HG02981 (cell line): Measurements from ENCODE around the gene TRIM28.

Source experiments
- ATAC-seq: cut with Tn5 transposase; IDR thresholded peaks from one replicate; pipeline ENCODE4 v1.9.1; 2021; ENCODE audit warnings: mild to moderate bottlenecking, moderate library complexity; ENCODE audit not compliant: unreplicated experiment

The TRIM28 gene

DNA sequence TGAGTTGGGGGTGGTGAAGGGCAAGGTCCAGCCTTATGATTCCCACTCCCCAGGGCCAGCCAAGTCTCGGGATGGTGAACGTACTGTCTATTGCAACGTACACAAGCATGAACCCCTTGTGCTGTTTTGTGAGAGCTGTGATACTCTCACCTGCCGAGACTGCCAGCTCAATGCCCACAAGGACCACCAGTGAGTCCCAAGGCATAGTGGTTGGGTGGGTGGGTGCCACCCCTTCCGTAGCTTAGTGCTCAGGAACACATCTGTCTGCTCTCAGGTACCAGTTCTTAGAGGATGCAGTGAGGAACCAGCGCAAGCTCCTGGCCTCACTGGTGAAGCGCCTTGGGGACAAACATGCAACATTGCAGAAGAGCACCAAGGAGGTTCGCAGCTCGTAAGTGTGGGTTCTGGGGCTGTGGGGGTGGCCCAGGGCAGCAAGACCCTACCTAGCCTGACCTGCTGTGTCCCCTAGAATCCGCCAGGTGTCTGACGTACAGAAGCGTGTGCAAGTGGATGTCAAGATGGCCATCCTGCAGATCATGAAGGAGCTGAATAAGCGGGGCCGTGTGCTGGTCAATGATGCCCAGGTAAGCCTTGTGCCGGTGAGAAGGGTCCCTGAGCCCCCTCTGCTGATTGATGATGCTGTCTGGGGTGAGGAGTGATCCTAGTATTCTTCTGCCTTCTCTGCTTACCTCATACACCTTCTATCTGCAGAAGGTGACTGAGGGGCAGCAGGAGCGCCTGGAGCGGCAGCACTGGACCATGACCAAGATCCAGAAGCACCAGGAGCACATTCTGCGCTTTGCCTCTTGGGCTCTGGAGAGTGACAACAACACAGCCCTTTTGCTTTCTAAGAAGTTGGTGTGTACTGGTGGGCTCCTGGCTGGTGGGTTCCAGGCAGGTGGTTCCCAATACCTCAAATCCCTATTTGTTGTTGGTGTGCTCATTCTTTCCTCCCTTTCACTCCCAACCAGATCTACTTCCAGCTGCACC is 3.8 kb downstream of the TRIM28 start:
- ATAC-seq, result no peak

DNA sequence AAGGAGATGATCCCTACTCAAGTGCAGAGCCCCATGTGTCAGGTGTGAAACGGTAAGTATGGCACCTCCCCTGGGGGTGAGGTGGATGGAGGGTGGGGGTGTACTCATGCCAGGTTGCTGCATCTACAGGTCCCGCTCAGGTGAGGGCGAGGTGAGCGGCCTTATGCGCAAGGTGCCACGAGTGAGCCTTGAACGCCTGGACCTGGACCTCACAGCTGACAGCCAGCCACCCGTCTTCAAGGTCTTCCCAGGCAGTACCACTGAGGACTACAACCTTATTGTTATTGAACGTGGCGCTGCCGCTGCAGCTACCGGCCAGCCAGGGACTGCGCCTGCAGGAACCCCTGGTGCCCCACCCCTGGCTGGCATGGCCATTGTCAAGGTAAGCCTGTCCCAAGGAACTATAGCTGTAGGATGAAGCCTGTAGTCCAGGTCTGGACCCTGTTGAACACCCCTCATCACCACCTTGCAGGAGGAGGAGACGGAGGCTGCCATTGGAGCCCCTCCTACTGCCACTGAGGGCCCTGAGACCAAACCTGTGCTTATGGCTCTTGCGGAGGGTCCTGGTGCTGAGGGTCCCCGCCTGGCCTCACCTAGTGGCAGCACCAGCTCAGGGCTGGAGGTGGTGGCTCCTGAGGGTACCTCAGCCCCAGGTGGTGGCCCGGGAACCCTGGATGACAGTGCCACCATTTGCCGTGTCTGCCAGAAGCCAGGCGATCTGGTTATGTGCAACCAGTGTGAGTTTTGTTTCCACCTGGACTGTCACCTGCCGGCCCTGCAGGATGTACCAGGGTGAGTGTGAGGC is 5.2 kb downstream of the TRIM28 start:
- ATAC-seq, result no peak

GRCh38 chr19:58549664-58550361 is 5.9 kb downstream of the TRIM28 start:
- ATAC-seq, result no peak

- no peak for ATAC-seq
Observed at GRCh38 chr19:58550362-58551122, 6.7 kb downstream of the TRIM28 start.

- no peak for ATAC-seq
Observed at GRCh38 chr19:58551123-58551497, 7.2 kb downstream of the TRIM28 start.

DNA sequence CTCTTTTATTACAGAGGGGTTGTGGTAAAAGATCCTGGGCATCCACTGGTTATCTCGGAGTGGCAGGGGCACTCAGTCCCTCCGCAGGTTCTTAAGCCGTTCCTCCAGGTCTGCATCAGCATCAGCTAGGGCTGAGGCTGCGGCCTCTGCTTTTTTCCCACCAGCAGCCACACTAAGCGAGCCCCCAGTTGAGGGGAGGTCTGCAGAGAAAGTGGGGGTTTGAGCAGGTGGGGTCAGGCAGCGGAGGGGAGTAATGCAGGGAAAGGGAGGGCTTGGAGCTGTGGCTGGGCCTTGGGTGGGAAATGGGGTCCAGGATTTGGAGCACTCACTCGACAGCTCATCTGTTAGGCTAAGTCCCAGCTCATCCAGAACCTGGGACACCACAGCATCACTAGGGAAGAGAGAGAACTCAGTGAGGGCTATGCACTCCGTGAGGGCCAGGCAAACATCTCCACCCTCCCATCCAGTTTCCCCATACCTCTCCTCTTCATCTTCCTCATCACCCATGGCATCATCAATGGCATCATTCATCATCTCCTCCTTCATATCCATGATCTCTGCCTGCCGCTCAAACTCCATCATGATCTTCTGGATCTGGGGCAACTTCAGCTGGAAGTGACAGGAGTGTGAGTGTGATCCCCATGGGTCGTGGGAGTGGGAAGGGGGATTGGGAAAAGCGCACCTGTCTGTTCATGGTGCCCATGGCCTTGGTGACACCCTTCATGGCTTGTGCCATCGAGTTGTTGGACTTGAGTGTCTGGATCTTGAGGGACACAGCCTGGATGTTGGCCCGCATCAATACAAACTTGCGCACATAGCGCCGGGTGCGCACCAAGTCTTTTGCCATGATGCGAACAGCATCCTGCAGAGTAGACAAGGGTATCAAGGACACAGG is 8.0 kb downstream of the TRIM28 start:
- ATAC-seq, result no peak

GRCh38 chr19:58552655-58553054 is 8.8 kb downstream of the TRIM28 start:
- ATAC-seq, result no peak

DNA sequence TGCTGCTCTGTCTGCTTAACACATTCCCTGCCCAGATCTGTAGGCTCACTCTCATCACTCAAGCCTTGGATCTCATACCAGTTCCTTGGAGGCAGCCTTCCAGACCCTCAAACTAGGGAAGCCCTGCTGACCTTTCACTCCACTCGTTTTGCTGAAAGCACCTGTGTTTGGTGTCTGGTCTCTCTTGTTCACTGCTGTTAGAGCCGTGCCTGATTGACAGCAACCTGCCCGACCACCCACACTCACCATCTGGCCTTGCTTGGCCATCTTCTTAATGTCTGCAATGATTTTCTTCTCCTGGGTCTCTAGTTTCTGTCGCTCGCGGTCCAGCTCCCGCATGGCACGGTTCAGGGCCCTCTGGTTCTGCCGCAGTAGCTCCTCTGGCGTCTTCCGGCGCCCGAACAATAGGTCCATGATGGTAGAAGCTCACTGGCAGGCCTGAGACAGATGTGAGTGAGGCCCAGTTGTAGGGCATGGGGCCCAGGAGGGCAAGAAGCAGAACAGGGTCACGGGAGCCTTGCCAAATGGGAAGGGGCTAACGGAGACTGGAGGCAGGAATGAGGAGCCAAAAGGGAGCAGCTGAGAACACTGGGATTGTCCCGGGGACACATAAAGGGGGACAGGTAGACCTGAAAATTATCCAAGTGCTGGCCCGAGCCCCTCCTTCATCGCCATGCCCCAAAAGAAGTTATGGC is 10.1 kb downstream of the TRIM28 start:
- no peak for ATAC-seq

- peak; percentile 37 for ATAC-seq
Observed at GRCh38 chr19:58554494-58555368, 10.9 kb downstream of the TRIM28 start, which contains the start of gene CHMP2A. CHMP2A (minus strand) TSS chr19:58555105; CDS start chr19:58554212, 893 bp downstream.

- no peak for ATAC-seq
Observed at GRCh38 chr19:58555369-58555885, 11.6 kb downstream of the TRIM28 start.

- ATAC-seq, result no peak
Observed at GRCh38 chr19:58555920-58556621, 12.2 kb downstream of the TRIM28 start.

- no peak for ATAC-seq
Observed at GRCh38 chr19:58556622-58557220, 12.9 kb downstream of the TRIM28 start.

DNA sequence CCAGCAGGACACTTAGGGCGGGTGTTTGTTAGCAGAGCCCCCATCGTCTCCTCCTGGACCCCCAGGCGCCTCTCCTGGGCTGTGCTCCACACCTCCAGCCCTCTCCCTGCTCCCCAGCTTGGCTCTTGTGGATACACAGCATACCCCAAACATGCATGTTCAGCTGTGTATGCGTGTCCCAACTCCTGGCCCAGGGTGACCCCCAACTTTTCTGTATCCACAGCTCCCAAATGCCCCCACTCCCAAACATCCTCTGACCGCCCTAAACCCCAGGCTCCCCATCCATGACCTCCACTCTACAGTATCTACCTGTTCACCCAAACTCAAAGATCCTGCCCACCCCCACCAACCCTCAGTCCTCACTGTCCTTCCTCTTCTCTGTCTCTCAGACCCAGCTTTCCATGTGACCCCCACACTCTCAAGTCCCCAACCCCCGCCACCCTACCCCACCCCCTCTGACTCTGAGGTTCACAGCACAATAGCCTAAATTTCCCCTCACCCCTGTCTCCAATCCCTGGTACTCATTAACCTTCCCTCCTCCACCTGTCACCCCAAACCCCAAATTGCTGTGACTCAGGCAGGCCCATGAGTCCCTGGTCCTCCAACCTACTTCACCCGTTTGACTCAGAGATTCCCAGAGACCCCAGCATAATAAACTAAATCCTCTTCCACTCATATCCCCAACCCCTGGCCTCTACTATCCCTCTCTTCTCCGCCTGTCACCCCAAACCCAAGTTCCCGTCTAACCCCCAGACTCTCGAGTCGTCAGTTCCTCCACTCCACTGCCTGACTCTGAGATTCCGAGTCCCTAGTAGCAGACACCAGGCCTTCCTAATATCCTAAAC is 13.6 kb downstream of the TRIM28 start:
- ATAC-seq, result no peak

DNA sequence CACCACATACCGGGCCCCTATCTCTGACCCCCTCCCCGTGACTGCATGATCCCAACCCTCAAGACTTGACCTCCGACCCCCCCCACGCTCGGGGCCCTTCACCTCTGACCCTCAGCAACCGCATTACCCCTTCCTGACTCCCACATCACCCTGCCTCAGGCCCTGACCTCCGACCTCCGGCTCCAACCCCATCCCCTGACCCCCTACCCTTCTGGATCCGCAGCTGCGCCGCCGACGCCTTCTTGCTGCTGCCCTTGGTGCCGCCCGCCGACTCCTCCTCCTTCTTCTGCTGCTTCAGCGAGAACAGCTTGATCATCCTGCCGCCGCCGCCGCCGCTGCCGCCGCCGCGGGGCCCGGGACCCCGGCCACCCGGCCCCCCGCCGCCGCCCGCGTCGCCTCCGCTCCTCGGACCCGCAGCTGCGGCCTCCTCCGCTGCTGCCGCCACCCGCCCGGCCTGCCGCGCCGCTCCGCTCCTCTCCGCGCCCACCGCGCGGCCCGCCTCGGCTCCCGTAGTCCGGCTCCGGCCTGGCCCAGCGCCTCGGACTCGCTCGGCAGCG is 14.3 kb downstream of the TRIM28 start, which contains the start of gene UBE2M:
Gene UBE2M, minus strand, starts transcription at position 546 of the 557 bp plus-strand sequence. Its CDS starts 230 bp downstream, at position 316.
- no peak for ATAC-seq

- ATAC-seq, result peak; percentile 52
Observed at GRCh38 chr19:58558623-58559274, 14.9 kb downstream of the TRIM28 start.
